Panc1 (cell line): ENCODE results near the gene MACF1. TPM values are rescaled to one million over a fixed set of nuclear protein-coding genes. Genes with fewer than 3 reads are reported as not detected.

ENCODE experiments used
- ATAC-seq: fragments of 200-7000 bp; cut with Tn5 transposase; 2 replicates; pipeline ENCODE4 v1.9.1; 2020; ENCODE audit warnings: mild to moderate bottlenecking, moderate library complexity
- BruUV-seq: library from RNA; stranded (reverse); fragments of 400-500 nt; replicated peaks from 2 replicates; lab custom pipeline; 2021; lab: Mats Ljungman, UMichigan
- CTCF ChIA-PET: fragments of 300-600 bp; sonication (Branson Sonifier 250); formaldehyde crosslinking; loops from one replicate; lab custom pipeline; 2022; ENCODE audit warnings: antibody characterized with exemption; lab: Charles Lee
- POLR2A ChIA-PET: fragments of 300-600 bp; sonication (Branson Sonifier 250); formaldehyde crosslinking; loops from one replicate; lab custom pipeline; 2022; ENCODE audit warnings: antibody characterized with exemption; lab: Charles Lee
- DNase-seq: peaks from one replicate; pipeline ENCODE4 v3.0.0-alpha.2; 2010; ENCODE audit warnings: low read depth, low spot score
- H3K27ac ChIP-seq: 2 replicates; pipeline ENCODE4 v1.5.1; 2011; ENCODE audit warnings: mild to moderate bottlenecking, low read length, inconsistent platforms
- H3K27me3 ChIP-seq: fragments of 200-500 bp; sonication (Bioruptor generic); 2 replicates; pipeline ENCODE4 v1.6.0; 2014; ENCODE audit warnings: low read length, inconsistent platforms; ENCODE audit not compliant: control insufficient read depth, insufficient read depth
- H3K36me3 ChIP-seq: fragments of 200-500 bp; sonication (Bioruptor generic); 2 replicates; pipeline ENCODE4 v1.5.1; 2014; ENCODE audit warnings: inconsistent platforms, mild to moderate bottlenecking, low read length, moderate library complexity; ENCODE audit not compliant: control insufficient read depth, insufficient read depth
- H3K4me1 ChIP-seq: 2 replicates; pipeline ENCODE4 v1.5.1; 2011; ENCODE audit warnings: inconsistent platforms, mild to moderate bottlenecking, low read length, moderate library complexity; ENCODE audit not compliant: control insufficient read depth, insufficient read depth
- H3K4me3 ChIP-seq, 2 experiments: 2 replicates each; pipeline ENCODE4 v1.5.1; 2011 to 2012; ENCODE audit warnings: low read depth in 2 of 2, low read length in 2 of 2, mild to moderate bottlenecking in 2 of 2, inconsistent platforms in 1 of 2, moderate library complexity in 1 of 2
- H3K9me3 ChIP-seq: fragments of 200-500 bp; sonication (Bioruptor generic); 2 replicates; pipeline ENCODE4 v1.5.1; 2014; ENCODE audit warnings: low read depth, mild to moderate bottlenecking, inconsistent platforms, low read length, moderate library complexity; ENCODE audit not compliant: control insufficient read depth, insufficient read depth
- POLR2AphosphoS5 ChIP-seq: IDR thresholded peaks from 2 replicates; pipeline ENCODE4 v1.6.1; 2012; ENCODE audit warnings: mild to moderate bottlenecking, low read depth, low read length, moderate library complexity
- SIN3A ChIP-seq: IDR thresholded peaks from 2 replicates; pipeline ENCODE4 v1.6.1; 2012; ENCODE audit warnings: low read depth, mild to moderate bottlenecking, low read length, moderate library complexity, borderline replicate concordance; ENCODE audit not compliant: insufficient read depth
- TCF7L2 ChIP-seq: IDR thresholded peaks from 2 replicates; pipeline ENCODE4 v1.6.1; 2011; ENCODE audit warnings: mild to moderate bottlenecking, low read depth, low read length, inconsistent platforms
- in situ Hi-C: cut with HindIII; loops from 2 replicates; pipeline ENCODE4 v1.10.0; 2016; ENCODE audit warnings: low sequenced_read_pairs, low pct_unique_long_range_greater_than_20kb
- intact Hi-C: fragments of 100-400 bp; cut with micrococcal nuclease; formaldehyde crosslinking; loops from one replicate; pipeline ENCODE4 v1.10.0; 2022; ENCODE audit not compliant: unreplicated experiment
- total RNA-seq: library from RNA; stranded (reverse); gene quantifications from one replicate; pipeline ENCODE4 v1.2.1, GENCODE V29; 2021; ENCODE audit not compliant: unreplicated experiment
- TF ChIP-seq, protein P1 (sequence below): fragments of 450-650 bp; IDR thresholded peaks from 2 replicates; pipeline ENCODE4 v1.5.1; 2017; ENCODE audit warnings: mild to moderate bottlenecking
- TF ChIP-seq, protein P2 (sequence below), 2 experiments: IDR thresholded peaks; 2 replicates each; pipeline ENCODE4 v1.6.1; 2011 to 2012; ENCODE audit warnings: low read depth in 2 of 2, control low read depth in 1 of 2, low read length in 1 of 2, mild to moderate bottlenecking in 1 of 2, moderate library complexity in 1 of 2; ENCODE audit not compliant: insufficient read depth in 1 of 2

Gene MACF1
- total RNA-seq, 1 experiment from 2014 or later = 413 TPM

DNA sequence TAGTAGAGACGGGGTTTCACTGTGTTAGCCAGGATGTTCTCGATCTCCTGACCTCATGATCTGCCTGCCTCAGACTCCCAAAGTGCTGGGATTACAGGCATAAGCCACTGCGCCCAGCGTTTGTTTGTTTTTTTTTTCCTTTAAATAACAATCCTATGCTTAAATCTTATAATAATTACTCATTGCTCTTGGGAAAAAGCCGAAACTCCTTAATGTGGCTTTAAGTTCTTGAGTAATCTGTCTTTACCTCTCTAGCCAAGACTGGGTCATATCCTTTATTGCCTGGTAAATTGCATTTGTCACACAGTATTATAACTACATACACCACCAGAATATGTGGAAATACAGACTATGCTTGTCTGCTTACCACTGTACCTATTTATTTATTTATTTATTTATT is 97.1 kb downstream of the MACF1 start:
- Histone ChIP-seq H3K4me1 (no peaks in the 10 kb centered on the region), H3K36me3 (peaks cover 40% of the 10 kb centered on the region), H3K4me3 (no peak overlapping the region), H3K9me3 (no peaks in the 10 kb centered on the region), H3K27me3 (no peaks in the 10 kb centered on the region), H3K27ac (no peak overlapping the region)
- DNase-seq (no peak), ATAC-seq (no peak; the same call in 1 of the 2 replicates)
- ChIA-PET CTCF (no interaction called here), POLR2A (no interaction called here)
- in situ Hi-C loops = no loop called here
- BruUV-seq = no TSS peak
- TF ChIP-seq, protein P1, sequence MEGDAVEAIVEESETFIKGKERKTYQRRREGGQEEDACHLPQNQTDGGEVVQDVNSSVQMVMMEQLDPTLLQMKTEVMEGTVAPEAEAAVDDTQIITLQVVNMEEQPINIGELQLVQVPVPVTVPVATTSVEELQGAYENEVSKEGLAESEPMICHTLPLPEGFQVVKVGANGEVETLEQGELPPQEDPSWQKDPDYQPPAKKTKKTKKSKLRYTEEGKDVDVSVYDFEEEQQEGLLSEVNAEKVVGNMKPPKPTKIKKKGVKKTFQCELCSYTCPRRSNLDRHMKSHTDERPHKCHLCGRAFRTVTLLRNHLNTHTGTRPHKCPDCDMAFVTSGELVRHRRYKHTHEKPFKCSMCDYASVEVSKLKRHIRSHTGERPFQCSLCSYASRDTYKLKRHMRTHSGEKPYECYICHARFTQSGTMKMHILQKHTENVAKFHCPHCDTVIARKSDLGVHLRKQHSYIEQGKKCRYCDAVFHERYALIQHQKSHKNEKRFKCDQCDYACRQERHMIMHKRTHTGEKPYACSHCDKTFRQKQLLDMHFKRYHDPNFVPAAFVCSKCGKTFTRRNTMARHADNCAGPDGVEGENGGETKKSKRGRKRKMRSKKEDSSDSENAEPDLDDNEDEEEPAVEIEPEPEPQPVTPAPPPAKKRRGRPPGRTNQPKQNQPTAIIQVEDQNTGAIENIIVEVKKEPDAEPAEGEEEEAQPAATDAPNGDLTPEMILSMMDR = no peak
- TF ChIP-seq, protein P2, sequence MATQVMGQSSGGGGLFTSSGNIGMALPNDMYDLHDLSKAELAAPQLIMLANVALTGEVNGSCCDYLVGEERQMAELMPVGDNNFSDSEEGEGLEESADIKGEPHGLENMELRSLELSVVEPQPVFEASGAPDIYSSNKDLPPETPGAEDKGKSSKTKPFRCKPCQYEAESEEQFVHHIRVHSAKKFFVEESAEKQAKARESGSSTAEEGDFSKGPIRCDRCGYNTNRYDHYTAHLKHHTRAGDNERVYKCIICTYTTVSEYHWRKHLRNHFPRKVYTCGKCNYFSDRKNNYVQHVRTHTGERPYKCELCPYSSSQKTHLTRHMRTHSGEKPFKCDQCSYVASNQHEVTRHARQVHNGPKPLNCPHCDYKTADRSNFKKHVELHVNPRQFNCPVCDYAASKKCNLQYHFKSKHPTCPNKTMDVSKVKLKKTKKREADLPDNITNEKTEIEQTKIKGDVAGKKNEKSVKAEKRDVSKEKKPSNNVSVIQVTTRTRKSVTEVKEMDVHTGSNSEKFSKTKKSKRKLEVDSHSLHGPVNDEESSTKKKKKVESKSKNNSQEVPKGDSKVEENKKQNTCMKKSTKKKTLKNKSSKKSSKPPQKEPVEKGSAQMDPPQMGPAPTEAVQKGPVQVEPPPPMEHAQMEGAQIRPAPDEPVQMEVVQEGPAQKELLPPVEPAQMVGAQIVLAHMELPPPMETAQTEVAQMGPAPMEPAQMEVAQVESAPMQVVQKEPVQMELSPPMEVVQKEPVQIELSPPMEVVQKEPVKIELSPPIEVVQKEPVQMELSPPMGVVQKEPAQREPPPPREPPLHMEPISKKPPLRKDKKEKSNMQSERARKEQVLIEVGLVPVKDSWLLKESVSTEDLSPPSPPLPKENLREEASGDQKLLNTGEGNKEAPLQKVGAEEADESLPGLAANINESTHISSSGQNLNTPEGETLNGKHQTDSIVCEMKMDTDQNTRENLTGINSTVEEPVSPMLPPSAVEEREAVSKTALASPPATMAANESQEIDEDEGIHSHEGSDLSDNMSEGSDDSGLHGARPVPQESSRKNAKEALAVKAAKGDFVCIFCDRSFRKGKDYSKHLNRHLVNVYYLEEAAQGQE (IDR thresholded peaks at IDR 0.05; ENCODE audit: insufficient read depth in 1 of 2, low read depth in 2 of 2, low read length in 1 of 2) = no peak
- TF ChIP-seq POLR2AphosphoS5 (no peak), SIN3A (no peak), TCF7L2 (no peak)
- intact Hi-C loops = no loop called here

DNA sequence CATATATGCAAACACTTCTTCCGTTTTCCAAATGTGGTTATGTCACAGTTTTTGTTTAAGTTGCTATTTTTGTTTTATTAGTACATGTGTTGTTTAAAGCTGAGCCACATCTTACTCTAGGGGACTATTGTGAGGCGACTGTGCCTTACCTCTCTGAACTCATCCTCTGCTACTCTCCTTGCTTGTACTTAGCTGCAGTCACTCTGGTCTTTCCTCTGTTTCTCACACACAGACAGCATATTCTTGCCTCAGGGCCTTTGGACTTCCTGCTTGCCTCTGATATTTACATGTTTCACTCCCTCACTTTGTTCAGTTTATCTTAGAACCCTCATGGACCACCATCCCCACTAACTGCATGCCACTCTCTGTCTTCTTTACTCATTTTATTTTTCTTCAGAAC is 101.1 kb downstream of the MACF1 start:
- Histone ChIP-seq H3K36me3 (peaks cover 16% of the 10 kb centered on the region), H3K27me3 (no peaks in the 10 kb centered on the region), H3K9me3 (no peaks in the 10 kb centered on the region), H3K27ac (no peak overlapping the region), H3K4me3 (no peak overlapping the region), H3K4me1 (no peaks in the 10 kb centered on the region)
- POLR2A ChIA-PET = no interaction called here
- no TSS peak for BruUV-seq
- DNase-seq = no peak
- intact Hi-C loops = no loop called here
- in situ Hi-C loops = no loop called here
- ATAC-seq = no peak
- CTCF ChIA-PET = no interaction called here
- TF ChIP-seq POLR2AphosphoS5 = no peak
- TF ChIP-seq TCF7L2 = no peak
- TF ChIP-seq, protein P2 (IDR thresholded peaks at IDR 0.05; ENCODE audit: insufficient read depth in 1 of 2, low read depth in 2 of 2, low read length in 1 of 2) = no peak
- no peak for TF ChIP-seq SIN3A
- TF ChIP-seq, protein P1 = no peak
